Measurements from ENCODE around the gene SYT1. TPM values are rescaled to one million over a fixed set of nuclear protein-coding genes. Genes with fewer than 3 reads are reported as not detected.

The SYT1 gene
- polyA plus RNA-seq, 1 experiment = 6.8 TPM

- Histone ChIP-seq H3K4me3 (ENCODE audit: low read depth, low read length) (no peak overlapping the region), H3K27me3 (ENCODE audit: control insufficient read depth, insufficient read depth, low read length) (no peaks in the 10 kb centered on the region), H3K9me3 (ENCODE audit: control insufficient read depth, insufficient read depth, low read length) (no peaks in the 10 kb centered on the region), H3K27ac (ENCODE audit: low read depth, low read length) (no peak overlapping the region)
- ChIA-PET POLR2A (interaction anchor here (0.6 kb wide), 1 partner anchor 75 kb away, joined by 3 read pairs; no protein-coding TSS in a partner anchor), CTCF (interaction anchor here (0.6 kb wide), 1 partner anchor 14 kb away, joined by 3 read pairs; no protein-coding TSS in a partner anchor)
- DNase-seq (ENCODE audit: low read depth, low spot score) = no peak
- TF ChIP-seq, protein P1, sequence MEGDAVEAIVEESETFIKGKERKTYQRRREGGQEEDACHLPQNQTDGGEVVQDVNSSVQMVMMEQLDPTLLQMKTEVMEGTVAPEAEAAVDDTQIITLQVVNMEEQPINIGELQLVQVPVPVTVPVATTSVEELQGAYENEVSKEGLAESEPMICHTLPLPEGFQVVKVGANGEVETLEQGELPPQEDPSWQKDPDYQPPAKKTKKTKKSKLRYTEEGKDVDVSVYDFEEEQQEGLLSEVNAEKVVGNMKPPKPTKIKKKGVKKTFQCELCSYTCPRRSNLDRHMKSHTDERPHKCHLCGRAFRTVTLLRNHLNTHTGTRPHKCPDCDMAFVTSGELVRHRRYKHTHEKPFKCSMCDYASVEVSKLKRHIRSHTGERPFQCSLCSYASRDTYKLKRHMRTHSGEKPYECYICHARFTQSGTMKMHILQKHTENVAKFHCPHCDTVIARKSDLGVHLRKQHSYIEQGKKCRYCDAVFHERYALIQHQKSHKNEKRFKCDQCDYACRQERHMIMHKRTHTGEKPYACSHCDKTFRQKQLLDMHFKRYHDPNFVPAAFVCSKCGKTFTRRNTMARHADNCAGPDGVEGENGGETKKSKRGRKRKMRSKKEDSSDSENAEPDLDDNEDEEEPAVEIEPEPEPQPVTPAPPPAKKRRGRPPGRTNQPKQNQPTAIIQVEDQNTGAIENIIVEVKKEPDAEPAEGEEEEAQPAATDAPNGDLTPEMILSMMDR (IDR thresholded peaks at IDR 0.05; ENCODE audit: low read depth, low read length) = no peak
These were observed 483.3 kb downstream of the SYT1 start for GRCh38 chr12:79347866-79348265.

DNA sequence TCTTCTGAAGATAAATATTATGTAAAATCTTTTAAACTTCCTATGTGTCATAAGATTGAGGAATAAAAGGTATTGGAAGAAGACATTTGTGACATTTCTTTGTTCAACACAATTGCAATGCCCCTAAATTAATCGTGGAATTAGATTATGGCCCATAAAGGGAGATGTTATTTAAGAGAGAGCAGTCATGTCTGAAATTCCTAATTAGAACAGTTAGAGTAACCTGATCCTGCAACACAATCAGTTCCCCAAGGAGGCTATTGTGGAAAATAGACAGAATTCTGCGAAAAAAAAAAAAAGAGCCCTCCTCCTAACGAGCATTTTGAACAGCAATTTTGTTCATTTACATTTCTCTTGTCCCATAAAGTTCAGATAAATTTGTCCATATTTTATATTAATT lies 486.7 kb downstream of the SYT1 start:
- no peak overlapping the region for H3K27ac ChIP-seq (ENCODE audit: low read depth, low read length)
- CTCF ChIA-PET = no interaction called here
- H3K27me3 ChIP-seq (ENCODE audit: control insufficient read depth, insufficient read depth, low read length) = no peaks in the 10 kb centered on the region
- POLR2A ChIA-PET = no interaction called here
- TF ChIP-seq, protein P1 (IDR thresholded peaks at IDR 0.05; ENCODE audit: low read depth, low read length) = no peak
- H3K4me3 ChIP-seq (ENCODE audit: low read depth, low read length) = no peak overlapping the region
- DNase-seq (ENCODE audit: low read depth, low spot score) = no peak
- no peaks in the 10 kb centered on the region for H3K9me3 ChIP-seq (ENCODE audit: control insufficient read depth, insufficient read depth, low read length)

GRCh38 chr12:79356216-79356615 lies 491.6 kb downstream of the SYT1 start:
- DNase-seq (ENCODE audit: low read depth, low spot score) = no peak
- CTCF ChIA-PET = interaction anchor here (1.1 kb wide), 1 partner anchor 17 kb away, joined by 3 read pairs; no protein-coding TSS in a partner anchor
- no peak overlapping the region for H3K27ac ChIP-seq (ENCODE audit: low read depth, low read length)
- TF ChIP-seq, protein P1 (IDR thresholded peaks at IDR 0.05; ENCODE audit: low read depth, low read length) = no peak
- H3K27me3 ChIP-seq (ENCODE audit: control insufficient read depth, insufficient read depth, low read length) = no peaks in the 10 kb centered on the region
- POLR2A ChIA-PET = no interaction called here
- no peaks in the 10 kb centered on the region for H3K9me3 ChIP-seq (ENCODE audit: control insufficient read depth, insufficient read depth, low read length)
- H3K4me3 ChIP-seq (ENCODE audit: low read depth, low read length) = no peak overlapping the region

DNA sequence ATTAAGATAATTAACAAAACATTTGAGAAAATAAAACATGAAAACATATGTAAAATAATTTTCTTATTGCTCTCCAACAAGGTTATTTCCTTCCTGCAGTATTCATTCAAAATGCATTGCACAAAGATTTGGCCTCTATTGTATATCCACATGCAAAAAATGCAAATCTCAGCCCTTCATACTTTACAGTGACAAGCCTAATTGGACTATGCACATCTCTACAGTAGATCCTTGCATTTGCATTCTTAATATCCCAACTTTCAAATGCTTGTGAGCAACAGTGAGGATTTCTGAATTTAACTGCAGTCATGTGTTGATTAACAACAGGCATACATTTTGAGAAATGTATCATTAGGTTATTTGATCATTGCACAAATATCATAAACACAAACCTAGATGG lies 492.5 kb downstream of the SYT1 start:
- H3K27ac ChIP-seq (ENCODE audit: low read depth, low read length) = no peak overlapping the region
- POLR2A ChIA-PET = no interaction called here
- CTCF ChIA-PET = interaction anchor here (1.1 to 1.2 kb wide), 2 partner anchors 12 to 16 kb away, joined by 3 to 4 read pairs; no protein-coding TSS in a partner anchor
- DNase-seq (ENCODE audit: low read depth, low spot score) = no peak
- H3K9me3 ChIP-seq (ENCODE audit: control insufficient read depth, insufficient read depth, low read length) = no peaks in the 10 kb centered on the region
- TF ChIP-seq, protein P1 (IDR thresholded peaks at IDR 0.05; ENCODE audit: low read depth, low read length) = no peak
- no peaks in the 10 kb centered on the region for H3K27me3 ChIP-seq (ENCODE audit: control insufficient read depth, insufficient read depth, low read length)
- no peak overlapping the region for H3K4me3 ChIP-seq (ENCODE audit: low read depth, low read length)

- TF ChIP-seq, protein P1 (IDR thresholded peaks at IDR 0.05; ENCODE audit: low read depth, low read length) = no peak
- DNase-seq (ENCODE audit: low read depth, low spot score) = no peak
- no peak overlapping the region for H3K4me3 ChIP-seq (ENCODE audit: low read depth, low read length)
- ChIA-PET POLR2A (no interaction called here), CTCF (interaction anchor here (1.5 kb wide), 1 partner anchor 16 kb away, joined by 5 read pairs; no protein-coding TSS in a partner anchor)
- no peak overlapping the region for H3K27ac ChIP-seq (ENCODE audit: low read depth, low read length)
- no peaks in the 10 kb centered on the region for H3K27me3 ChIP-seq (ENCODE audit: control insufficient read depth, insufficient read depth, low read length)
- no peaks in the 10 kb centered on the region for H3K9me3 ChIP-seq (ENCODE audit: control insufficient read depth, insufficient read depth, low read length)
These were observed 494.2 kb downstream of the SYT1 start for GRCh38 chr12:79358716-79359300.
